OCI-LY1 (cell line): ENCODE results near the gene ABLIM2.

Source experiments
- H2AFZ ChIP-seq: fragments of 200-600 bp; sonication (generic), shearing (Covaris generic); 2 replicates; pipeline ENCODE4 v1.6.0; 2014; ENCODE audit warnings: antibody characterized with exemption, mild to moderate bottlenecking, low read length
- H3F3A ChIP-seq: fragments of 200-600 bp; sonication (generic), shearing (Covaris generic); 2 replicates; pipeline ENCODE4 v1.6.0; 2014; ENCODE audit warnings: mild to moderate bottlenecking, antibody characterized with exemption, low read length, moderate library complexity; ENCODE audit not compliant: insufficient read depth
- H3K27ac ChIP-seq: fragments of 200-600 bp; sonication (generic); 2 replicates; pipeline ENCODE4 v1.5.1; 2014; ENCODE audit warnings: low read length, mixed run types, mild to moderate bottlenecking, low read depth; ENCODE audit not compliant: poor library complexity, severe bottlenecking
- H3K27me3 ChIP-seq: fragments of 200-600 bp; sonication (generic); 2 replicates; pipeline ENCODE4 v1.6.0; 2014; ENCODE audit warnings: antibody characterized with exemption, mild to moderate bottlenecking, low read length, moderate library complexity; ENCODE audit not compliant: insufficient read depth
- H3K36me3 ChIP-seq: fragments of 200-600 bp; sonication (generic); 2 replicates; pipeline ENCODE4 v1.6.1; 2014; ENCODE audit warnings: mild to moderate bottlenecking, antibody characterized with exemption, low read length, moderate library complexity, mixed read lengths; ENCODE audit not compliant: insufficient read depth
- H3K4me1 ChIP-seq: fragments of 200-600 bp; sonication (generic); 2 replicates; pipeline ENCODE4 v1.5.1; 2014; ENCODE audit warnings: mild to moderate bottlenecking, low read length, moderate library complexity; ENCODE audit not compliant: insufficient read depth, severe bottlenecking
- H3K4me2 ChIP-seq: fragments of 200-600 bp; sonication (generic), shearing (Covaris generic); 2 replicates; pipeline ENCODE4 v1.6.1; 2014; ENCODE audit warnings: low read length
- H3K4me3 ChIP-seq: fragments of 200-600 bp; sonication (generic); 2 replicates; pipeline ENCODE4 v1.5.1; 2014; ENCODE audit warnings: low read length, low read depth, mild to moderate bottlenecking, mixed read lengths; ENCODE audit not compliant: poor library complexity, severe bottlenecking
- H3K79me2 ChIP-seq: fragments of 200-600 bp; shearing (Covaris generic); 2 replicates; pipeline ENCODE4 v1.6.1; 2016; ENCODE audit warnings: mixed run types, low read length, mixed read lengths; ENCODE audit not compliant: insufficient read depth
- H3K9ac ChIP-seq: fragments of 200-600 bp; sonication (generic), shearing (Covaris generic); 2 replicates; pipeline ENCODE4 v1.6.1; 2014; ENCODE audit warnings: mild to moderate bottlenecking, low read length, mixed read lengths
- H3K9me2 ChIP-seq: fragments of 200-600 bp; sonication (generic), shearing (Covaris generic); 2 replicates; pipeline ENCODE4 v1.6.1; 2014; ENCODE audit warnings: low read depth, mild to moderate bottlenecking, low read length, mixed read lengths
- H3K9me3 ChIP-seq: fragments of 200-600 bp; shearing (Covaris generic); 2 replicates; pipeline ENCODE4 v1.6.1; 2014; ENCODE audit warnings: low read length, mixed read lengths
- H4K20me1 ChIP-seq: fragments of 200-600 bp; sonication (generic), shearing (Covaris generic); 2 replicates; pipeline ENCODE4 v1.6.0; 2016; ENCODE audit warnings: mild to moderate bottlenecking, low read length; ENCODE audit not compliant: insufficient read depth
- EZH2 ChIP-seq: fragments of 200-600 bp; sonication (generic), shearing (Covaris generic); IDR thresholded peaks from 2 replicates; pipeline ENCODE4 v1.8.0; 2017; ENCODE audit warnings: borderline replicate concordance, mixed run types, mild to moderate bottlenecking, antibody characterized with exemption, low read length, moderate library complexity, mixed read lengths
- TF ChIP-seq, protein P1 (sequence below): fragments of 200-600 bp; sonication (generic), shearing (Covaris generic); IDR thresholded peaks from 2 replicates; pipeline ENCODE4 v1.5.1; 2017; ENCODE audit warnings: mild to moderate bottlenecking, antibody characterized with exemption, low read length, moderate library complexity, mixed read lengths

Gene ABLIM2

GRCh38 chr4:7999695-8000094 is 158.9 kb downstream of the ABLIM2 start:
- Histone ChIP-seq H3K9me2 (no peaks in the 10 kb centered on the region), H3K9ac (no peak overlapping the region), H3K79me2 (no peaks in the 10 kb centered on the region), H3F3A (no peaks in the 10 kb centered on the region), H2AFZ (no peak overlapping the region), H3K36me3 (no peaks in the 10 kb centered on the region), H3K27ac (no peak overlapping the region), H3K27me3 (no peaks in the 10 kb centered on the region), H3K9me3 (no peaks in the 10 kb centered on the region), H4K20me1 (no peaks in the 10 kb centered on the region), H3K4me2 (no peak overlapping the region), H3K4me3 (no peak overlapping the region), H3K4me1 (no peaks in the 10 kb centered on the region)
- no peak for TF ChIP-seq EZH2
- TF ChIP-seq, protein P1, sequence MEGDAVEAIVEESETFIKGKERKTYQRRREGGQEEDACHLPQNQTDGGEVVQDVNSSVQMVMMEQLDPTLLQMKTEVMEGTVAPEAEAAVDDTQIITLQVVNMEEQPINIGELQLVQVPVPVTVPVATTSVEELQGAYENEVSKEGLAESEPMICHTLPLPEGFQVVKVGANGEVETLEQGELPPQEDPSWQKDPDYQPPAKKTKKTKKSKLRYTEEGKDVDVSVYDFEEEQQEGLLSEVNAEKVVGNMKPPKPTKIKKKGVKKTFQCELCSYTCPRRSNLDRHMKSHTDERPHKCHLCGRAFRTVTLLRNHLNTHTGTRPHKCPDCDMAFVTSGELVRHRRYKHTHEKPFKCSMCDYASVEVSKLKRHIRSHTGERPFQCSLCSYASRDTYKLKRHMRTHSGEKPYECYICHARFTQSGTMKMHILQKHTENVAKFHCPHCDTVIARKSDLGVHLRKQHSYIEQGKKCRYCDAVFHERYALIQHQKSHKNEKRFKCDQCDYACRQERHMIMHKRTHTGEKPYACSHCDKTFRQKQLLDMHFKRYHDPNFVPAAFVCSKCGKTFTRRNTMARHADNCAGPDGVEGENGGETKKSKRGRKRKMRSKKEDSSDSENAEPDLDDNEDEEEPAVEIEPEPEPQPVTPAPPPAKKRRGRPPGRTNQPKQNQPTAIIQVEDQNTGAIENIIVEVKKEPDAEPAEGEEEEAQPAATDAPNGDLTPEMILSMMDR: no peak

- H3K27me3 ChIP-seq: no peaks in the 10 kb centered on the region
- no peaks in the 10 kb centered on the region for H3F3A ChIP-seq
- H3K9me3 ChIP-seq: no peaks in the 10 kb centered on the region
- H3K9ac ChIP-seq: no peak overlapping the region
- no peaks in the 10 kb centered on the region for H4K20me1 ChIP-seq
- TF ChIP-seq, protein P1: no peak
- TF ChIP-seq EZH2: no peak
- H2AFZ ChIP-seq: no peak overlapping the region
- H3K79me2 ChIP-seq: no peaks in the 10 kb centered on the region
- H3K4me1 ChIP-seq: no peaks in the 10 kb centered on the region
- H3K4me3 ChIP-seq: no peak overlapping the region
- H3K4me2 ChIP-seq: no peak overlapping the region
- no peak overlapping the region for H3K27ac ChIP-seq
- H3K36me3 ChIP-seq: no peaks in the 10 kb centered on the region
- H3K9me2 ChIP-seq: no peaks in the 10 kb centered on the region
Measured at GRCh38 chr4:7999279-7999678, 159.3 kb downstream of the ABLIM2 start.

DNA sequence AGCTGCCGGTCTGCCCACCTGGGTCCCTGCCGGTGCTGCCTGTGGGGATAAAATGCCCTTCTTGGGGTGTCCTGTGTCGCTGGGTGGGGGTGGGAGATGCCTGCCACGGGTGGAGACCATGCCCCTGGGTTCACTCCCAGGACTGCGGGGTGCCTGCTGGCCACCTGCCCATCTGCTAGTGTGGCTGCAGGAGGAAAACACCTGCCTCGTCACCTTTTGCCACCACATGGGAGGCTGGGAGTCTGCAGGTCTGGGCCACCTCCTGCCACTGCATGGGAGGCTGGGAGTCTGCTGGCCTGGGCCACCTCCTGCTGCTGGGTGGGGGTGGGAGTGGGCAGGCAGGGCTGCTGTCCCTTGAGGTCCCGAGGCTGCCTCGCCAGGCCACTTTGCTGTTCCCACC is 160.2 kb downstream of the ABLIM2 start:
- no peak overlapping the region for H2AFZ ChIP-seq
- no peak overlapping the region for H3K4me3 ChIP-seq
- H3K27ac ChIP-seq: no peak overlapping the region
- H4K20me1 ChIP-seq: no peaks in the 10 kb centered on the region
- H3K9ac ChIP-seq: no peak overlapping the region
- H3K36me3 ChIP-seq: no peaks in the 10 kb centered on the region
- TF ChIP-seq, protein P1: no peak
- no peaks in the 10 kb centered on the region for H3K9me2 ChIP-seq
- no peaks in the 10 kb centered on the region for H3K79me2 ChIP-seq
- no peaks in the 10 kb centered on the region for H3F3A ChIP-seq
- H3K27me3 ChIP-seq: no peaks in the 10 kb centered on the region
- H3K4me1 ChIP-seq: no peaks in the 10 kb centered on the region
- no peaks in the 10 kb centered on the region for H3K9me3 ChIP-seq
- H3K4me2 ChIP-seq: no peak overlapping the region
